GM12878 (cell line): ENCODE results near the gene INHBB.

ENCODE experiments used
- CTCF ChIP-seq, 3 experiments: IDR thresholded peaks in 2 of 3; conservative IDR thresholded peaks in 1 of 3; 2 replicates each; pipeline ENCODE4 v1.5.1; 2011; ENCODE audit warnings: low read depth in 3 of 3, low read length in 3 of 3, mild to moderate bottlenecking in 3 of 3, control low read depth in 2 of 3, moderate library complexity in 2 of 3, inconsistent platforms in 1 of 3, mixed read lengths in 1 of 3; ENCODE audit not compliant: control insufficient read depth in 2 of 3, insufficient read depth in 1 of 3; ENCODE audit errors: extremely low read depth in 1 of 3
- RELA ChIP-seq: fragments of 450-650 bp; IDR thresholded peaks from 2 replicates; pipeline ENCODE4 v1.8.0; 2014; ENCODE audit warnings: borderline replicate concordance; ENCODE audit not compliant: partially characterized antibody
- SIN3A ChIP-seq: IDR thresholded peaks from 2 replicates; pipeline ENCODE4 v1.6.1; 2012; ENCODE audit warnings: low read depth, low read length, improper control_type of control experiment
- ZBTB40 ChIP-seq: fragments of 450-650 bp; IDR thresholded peaks from 2 replicates; pipeline ENCODE4 v1.6.1; 2016; ENCODE audit warnings: mild to moderate bottlenecking, moderate library complexity, borderline replicate concordance

GRCh38 chr2:120347396-120348060, 1.6 kb downstream of the INHBB start:
- TF ChIP-seq CTCF (IDR thresholded peaks at IDR 0.05 in 2 of 3, conservative IDR thresholded peaks at IDR 0.05 in 1 of 3; ENCODE audit: control insufficient read depth in 2 of 3, extremely low read depth in 1 of 3, insufficient read depth in 1 of 3, low read depth in 3 of 3, low read length in 3 of 3) (no peak), ZBTB40 (no peak), SIN3A (no peak), RELA (no peak)
